H1 (cell line): ENCODE measurements around the gene CTNNA3. TPM values are rescaled to one million over a fixed set of nuclear protein-coding genes. Genes with fewer than 3 reads are reported as not detected.

Source experiments
- CTCF ChIA-PET: fragments of 300-600 bp; sonication (Branson Sonifier 250); formaldehyde crosslinking; loops from one replicate; lab custom pipeline; 2021; ENCODE audit not compliant: partially characterized antibody; lab: Charles Lee
- POLR2A ChIA-PET: fragments of 300-600 bp; sonication (Branson Sonifier 250); formaldehyde crosslinking; loops from one replicate; lab custom pipeline; 2021; ENCODE audit warnings: inconsistent platforms; ENCODE audit not compliant: partially characterized antibody; lab: Charles Lee
- DNase-seq, 2 experiments: peaks; one replicate each; pipeline versions ENCODE4 v3.0.0 to v3.0.0-alpha.2; 2010 to 2022; ENCODE audit warnings: low spot score in 2 of 2, low read depth in 1 of 2, mixed read lengths in 1 of 2
- FAIRE-seq: peaks from 2 replicates; lab custom pipeline; 2011; peaks lifted over from hg19 to GRCh38; lab: Jason Lieb, UNC
- H2AFZ ChIP-seq: 2 replicates; pipeline ENCODE4 v1.8.1; 2012; ENCODE audit warnings: low read length, inconsistent platforms
- H2AK5ac ChIP-seq: 2 replicates; pipeline ENCODE4 v1.6.1; 2013; ENCODE audit warnings: low read depth, low read length
- H2BK120ac ChIP-seq: replicated peaks from 2 replicates; pipeline ENCODE3; 2013; ENCODE audit warnings: low read depth, low read length, inconsistent platforms
- H2BK12ac ChIP-seq: 2 replicates; pipeline ENCODE4 v1.6.1; 2013; ENCODE audit warnings: low read depth, low read length
- H2BK15ac ChIP-seq: 2 replicates; pipeline ENCODE4 v1.6.1; 2013; ENCODE audit warnings: low read length
- H2BK20ac ChIP-seq: 2 replicates; pipeline ENCODE4 v1.6.1; 2013; ENCODE audit warnings: low read length
- H2BK5ac ChIP-seq: 2 replicates; pipeline ENCODE4 v1.6.1; 2013; ENCODE audit warnings: low read depth, low read length
- H3K14ac ChIP-seq: 2 replicates; pipeline ENCODE4 v1.6.1; 2013; ENCODE audit warnings: inconsistent platforms; ENCODE audit not compliant: insufficient read length
- H3K18ac ChIP-seq: 2 replicates; pipeline ENCODE4 v1.6.1; 2013; ENCODE audit warnings: low read length; ENCODE audit errors: extremely low read depth
- H3K23ac ChIP-seq: 2 replicates; pipeline ENCODE4 v1.6.1; 2013; ENCODE audit warnings: inconsistent platforms; ENCODE audit not compliant: insufficient read length
- H3K23me2 ChIP-seq: 2 replicates; pipeline ENCODE4 v1.6.1; 2013; ENCODE audit warnings: low read depth, low read length
- H3K27ac ChIP-seq: 2 replicates; pipeline ENCODE4 v1.6.1; 2011; ENCODE audit warnings: low read depth, low read length, inconsistent platforms
- H3K27me3 ChIP-seq, 4 experiments: replicated peaks in 1 of 4; 1 replicate in 1 of 4; 2 replicates in 3 of 4; pipeline versions ENCODE4 v1.6.1 to v1.8.1; 2011 to 2013; ENCODE audit warnings: low read length in 3 of 4, mild to moderate bottlenecking in 3 of 4, inconsistent platforms in 2 of 4, mixed read lengths in 2 of 4, moderate library complexity in 1 of 4; ENCODE audit not compliant: control insufficient read depth in 3 of 4, insufficient read depth in 3 of 4; ENCODE audit errors: extremely low read depth in 1 of 4
- H3K36me3 ChIP-seq, 4 experiments: 2 replicates each; pipeline versions ENCODE4 v1.6.1 to v1.8.1; 2011 to 2013; ENCODE audit warnings: mild to moderate bottlenecking in 4 of 4, low read length in 3 of 4, moderate library complexity in 2 of 4, control low read depth in 1 of 4, inconsistent platforms in 1 of 4; ENCODE audit not compliant: insufficient read depth in 4 of 4, control insufficient read depth in 2 of 4
- H3K4ac ChIP-seq: replicated peaks from 2 replicates; pipeline ENCODE3; 2013; ENCODE audit warnings: low read length, low read depth, mixed read lengths, inconsistent platforms; ENCODE audit not compliant: insufficient read length
- H3K4me1 ChIP-seq, 4 experiments: replicated peaks in 1 of 4; 1 replicate in 1 of 4; 2 replicates in 3 of 4; pipeline versions ENCODE4 v1.6.1 to v1.8.1; 2011 to 2013; ENCODE audit warnings: low read length in 3 of 4, inconsistent platforms in 2 of 4, mixed read lengths in 1 of 4; ENCODE audit not compliant: insufficient read depth in 4 of 4, control insufficient read depth in 3 of 4
- H3K4me2 ChIP-seq, 2 experiments: 2 replicates each; pipeline versions ENCODE4 v1.6.1 to v1.8.1; 2011 to 2013; ENCODE audit warnings: low read depth in 2 of 2, low read length in 2 of 2, control low read depth in 1 of 2, inconsistent platforms in 1 of 2, mild to moderate bottlenecking in 1 of 2; ENCODE audit not compliant: insufficient read depth in 1 of 2
- H3K4me3 ChIP-seq, 4 experiments: fragments of 200-600, 300-600 bp in 1 of 4; sonication (generic), shearing (Covaris generic), sonication (Bioruptor Twin) in 1 of 4; 2 replicates each; pipeline versions ENCODE4 v1.5.1 to v1.8.1; 2011 to 2016; ENCODE audit warnings: low read length in 4 of 4, low read depth in 3 of 4, control low read depth in 2 of 4, inconsistent platforms in 2 of 4, mild to moderate bottlenecking in 2 of 4, mixed read lengths in 1 of 4, moderate library complexity in 1 of 4; ENCODE audit not compliant: insufficient read depth in 2 of 4; ENCODE audit errors: extremely low read depth in 1 of 4
- H3K56ac ChIP-seq: replicated peaks from 2 replicates; pipeline ENCODE3; 2013; ENCODE audit warnings: low read depth, mild to moderate bottlenecking, mixed read lengths, low read length, inconsistent platforms; ENCODE audit not compliant: insufficient read length
- H3K79me1 ChIP-seq: 2 replicates; pipeline ENCODE4 v1.6.1; 2013; ENCODE audit warnings: low read depth, low read length, control low read depth
- H3K79me2 ChIP-seq, 2 experiments: 2 replicates each; pipeline versions ENCODE4 v1.6.1 to v1.8.1; 2012 to 2013; ENCODE audit warnings: low read length in 2 of 2, mild to moderate bottlenecking in 2 of 2, inconsistent platforms in 1 of 2; ENCODE audit not compliant: insufficient read depth in 2 of 2, control insufficient read depth in 1 of 2
- H3K9ac ChIP-seq, 4 experiments: replicated peaks in 1 of 4; 1 replicate in 1 of 4; 2 replicates in 3 of 4; pipeline versions ENCODE4 v1.6.1 to v1.8.1; 2011 to 2013; ENCODE audit warnings: low read depth in 3 of 4, low read length in 3 of 4, control low read depth in 2 of 4, mild to moderate bottlenecking in 2 of 4, moderate library complexity in 2 of 4, inconsistent platforms in 1 of 4; ENCODE audit errors: extremely low read depth in 1 of 4
- H3K9me3 ChIP-seq, 2 experiments: 2 replicates each; pipeline versions ENCODE4 v1.6.1 to v1.8.1; 2012 to 2013; ENCODE audit warnings: mild to moderate bottlenecking in 2 of 2, moderate library complexity in 2 of 2, control low read depth in 1 of 2, inconsistent platforms in 1 of 2, low read depth in 1 of 2, low read length in 1 of 2, mixed read lengths in 1 of 2; ENCODE audit not compliant: insufficient read depth in 2 of 2
- H4K20me1 ChIP-seq, 2 experiments: replicated peaks in 1 of 2; 2 replicates each; pipeline versions ENCODE3 to v1.8.1; 2011 to 2013; ENCODE audit warnings: inconsistent platforms in 2 of 2, low read length in 2 of 2, mild to moderate bottlenecking in 1 of 2; ENCODE audit not compliant: insufficient read depth in 2 of 2, control insufficient read depth in 1 of 2
- H4K5ac ChIP-seq: 2 replicates; pipeline ENCODE4 v1.6.1; 2013; ENCODE audit warnings: low read length, low read depth, mixed read lengths, inconsistent platforms; ENCODE audit not compliant: insufficient read length
- H4K8ac ChIP-seq: 2 replicates; pipeline ENCODE4 v1.8.0; 2013; ENCODE audit warnings: mild to moderate bottlenecking, moderate library complexity, low read length, inconsistent platforms; ENCODE audit not compliant: insufficient read depth; ENCODE audit errors: extremely low read depth
- H4K91ac ChIP-seq: replicated peaks from 2 replicates; pipeline ENCODE3; 2013; ENCODE audit warnings: low read length, mixed read lengths, inconsistent platforms; ENCODE audit not compliant: insufficient read length
- CBX5 ChIP-seq: fragments of 300-800, 300-1000 bp; sonication (generic); IDR thresholded peaks from 2 replicates; pipeline ENCODE4 v1.7.1; 2016; ENCODE audit warnings: antibody characterized with exemption, low read length, low read depth
- CBX8 ChIP-seq: fragments of 300-800, 300-1000 bp; sonication (generic); IDR thresholded peaks from 2 replicates; pipeline ENCODE4 v1.7.1; 2016; ENCODE audit warnings: low read depth, low read length, borderline replicate concordance
- CHD2 ChIP-seq: IDR thresholded peaks from 2 replicates; pipeline ENCODE4 v1.6.1; 2012; ENCODE audit warnings: low read length, improper control_type of control experiment
- JUN ChIP-seq: IDR thresholded peaks from 2 replicates; pipeline ENCODE4 v1.6.1; 2011; ENCODE audit warnings: low read depth, mild to moderate bottlenecking, improper control_type of control experiment, low read length
- POLR2A ChIP-seq, 2 experiments: IDR thresholded peaks; 1 replicate in 1 of 2; 2 replicates in 1 of 2; pipeline ENCODE4 v1.6.1; 2011; ENCODE audit warnings: low read depth in 2 of 2, low read length in 2 of 2, mild to moderate bottlenecking in 2 of 2; ENCODE audit errors: control extremely low read depth in 1 of 2
- SIX5 ChIP-seq: IDR thresholded peaks from 2 replicates; pipeline ENCODE4 v1.6.1; 2011; ENCODE audit warnings: mild to moderate bottlenecking, low read depth, low read length
- SRF ChIP-seq: IDR thresholded peaks from 2 replicates; pipeline ENCODE4 v1.6.1; 2011; ENCODE audit warnings: mild to moderate bottlenecking, low read depth, low read length, moderate library complexity
- TEAD4 ChIP-seq: IDR thresholded peaks from 2 replicates; pipeline ENCODE4 v1.6.1; 2012; ENCODE audit warnings: low read depth, low read length, inconsistent platforms, mixed read lengths
- polyA plus RNA-seq, 7 experiments: library from polyadenylated mRNA; depleted of rRNA in 3 of 7; stranded (reverse) in 5 of 7; unstranded in 2 of 7; fragments of >200 nt in 5 of 7; fragments of 200-250 nt in 2 of 7; gene quantifications; 1 replicate in 5 of 7; 2 replicates in 1 of 7; 4 replicates in 1 of 7; pipeline versions ENCODE4 v1.2.1 to v1.2.3, GENCODE V29; 2011 to 2013; ENCODE audit warnings: missing spikeins in 2 of 7, mixed read lengths in 2 of 7
- total RNA-seq: library from RNA; stranded (reverse); fragmentation: NEBNext Ultra II Directional; extraction: Animal tissue kit (Norgen Biotek cat#: 25700); gene quantifications from 2 replicates; pipeline ENCODE4 v1.2.1, GENCODE V29; 2021

CTNNA3 gene
- total and polyA plus RNA-seq, 2 of the 8 experiments (the other 6 are each of a cell fraction or from before 2014, with no cell fraction given): 1.3 to 1.5 TPM

DNA sequence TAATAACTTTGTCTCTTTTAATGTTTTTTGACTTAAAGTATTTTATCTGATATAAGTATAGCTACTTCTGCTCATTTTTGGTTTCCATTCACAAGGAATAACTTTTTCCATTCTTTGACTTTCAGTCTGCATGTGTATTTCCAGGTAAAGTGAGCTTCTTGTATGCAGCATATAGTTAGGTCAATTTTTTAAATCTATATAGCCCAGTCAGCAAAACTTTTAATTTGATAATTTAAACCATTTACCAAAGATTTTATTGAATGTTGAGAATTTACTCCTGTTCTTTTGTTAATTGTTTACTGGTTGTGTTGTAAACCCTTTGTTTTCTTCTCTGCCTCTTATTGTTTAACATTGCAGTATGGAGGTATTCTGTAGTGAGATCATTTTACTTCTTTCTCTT is 1467.1 kb downstream of the CTNNA3 start:
- no peak overlapping the region for H3K9ac ChIP-seq
- no peaks in the 10 kb centered on the region for H3K23me2 ChIP-seq
- no peaks in the 10 kb centered on the region for H3K79me1 ChIP-seq
- H3K9me3 ChIP-seq: 0 out of 4 replicates have a peak, but pooled peaks cover 0 to 5% of the 10 kb centered on the region in 2 experiments
- H3K4ac ChIP-seq: no peak overlapping the region
- DNase-seq: no peak
- POLR2A ChIA-PET: no interaction called here
- CTCF ChIA-PET: no interaction called here
- no peaks in the 10 kb centered on the region for H3K4me1 ChIP-seq
- H3K36me3 ChIP-seq: no peaks in the 10 kb centered on the region
- TF ChIP-seq JUN (no peak), CBX5 (no peak), TEAD4 (no peak), SRF (no peak), POLR2A (IDR thresholded peaks at IDR 0.05; ENCODE audit: control extremely low read depth in 1 of 2, low read depth in 2 of 2, low read length in 2 of 2) (no peak), CBX8 (no peak), SIX5 (no peak), CHD2 (no peak)
- H2BK15ac ChIP-seq: no peak overlapping the region
- no peak overlapping the region for H3K56ac ChIP-seq
- H4K5ac ChIP-seq: no peak overlapping the region
- H3K27ac ChIP-seq: no peak overlapping the region
- H3K14ac ChIP-seq: no peak overlapping the region
- no peak overlapping the region for H2AFZ ChIP-seq
- no peak overlapping the region for H4K8ac ChIP-seq
- no peak overlapping the region for H2BK20ac ChIP-seq
- no peaks in the 10 kb centered on the region for H3K27me3 ChIP-seq
- no peak overlapping the region for H3K23ac ChIP-seq
- H2BK12ac ChIP-seq: no peak overlapping the region
- H2BK120ac ChIP-seq: no peak overlapping the region
- H4K91ac ChIP-seq: no peak overlapping the region
- H3K4me2 ChIP-seq: no peak overlapping the region
- no peak for FAIRE-seq
- no peaks in the 10 kb centered on the region for H4K20me1 ChIP-seq
- H2BK5ac ChIP-seq: no peak overlapping the region
- no peak overlapping the region for H2AK5ac ChIP-seq
- H3K4me3 ChIP-seq: no peak overlapping the region
- no peak overlapping the region for H3K18ac ChIP-seq
- no peaks in the 10 kb centered on the region for H3K79me2 ChIP-seq
